ENCODE data around the gene ITSN1. TPM values are rescaled to one million over a fixed set of nuclear protein-coding genes. Genes with fewer than 3 reads are reported as not detected.

The ITSN1 gene
- total and polyA plus RNA-seq, 2 experiments from 2014 or later, result 77.9 to 95.7 TPM

GRCh38 chr21:33831962-33832659, 189.8 kb downstream of the ITSN1 start:
- no peak overlapping the region for H3K4me3 Mint-ChIP-seq
- H3K27ac ChIP-seq (ENCODE audit: low read depth), result no peak overlapping the region
- H3K4me3 ChIP-seq, result no peak overlapping the region
- H3K27me3 ChIP-seq (ENCODE audit: insufficient read depth), result no peaks in the 10 kb centered on the region
- H3K27ac Mint-ChIP-seq, result peak overlapping the region; percentile 46
- no peaks in the 10 kb centered on the region for H3K9me2 ChIP-seq (ENCODE audit: insufficient read depth)
- no peak for DNase-seq (ENCODE audit: low spot score)
- 0 out of 2 replicates have a peak, but pooled peaks cover 6% of the 10 kb centered on the region for H3F3A ChIP-seq (replicated peaks; ENCODE audit: low read depth)
- H3K27me3 Mint-ChIP-seq (ENCODE audit: insufficient read depth, low read depth, poor library complexity), result peaks cover 4% of the 10 kb centered on the region
- H3K4me1 ChIP-seq (ENCODE audit: insufficient read depth), result no peaks in the 10 kb centered on the region
- no peaks in the 10 kb centered on the region for H3K9me3 Mint-ChIP-seq
- H3K79me2 ChIP-seq (replicated peaks; ENCODE audit: insufficient read depth), result no peaks in the 10 kb centered on the region
- no peak overlapping the region for H3K4me2 ChIP-seq
- no peaks in the 10 kb centered on the region; the same call in 1 of the 2 replicates for H4K20me1 ChIP-seq (replicated peaks; ENCODE audit: insufficient read depth)
- H3K36me3 Mint-ChIP-seq (ENCODE audit: low read depth), result peaks cover 39% of the 10 kb centered on the region
- ATAC-seq, result no peak; the same call in 2 of the 3 replicates
- no peak for TF ChIP-seq ZNF331 (CRISPR knock-in tag; IDR thresholded peaks at IDR 0.05; ENCODE audit: low read depth)
- H3K36me3 ChIP-seq (ENCODE audit: insufficient read depth), result no peaks in the 10 kb centered on the region; the same call in none of the 2 replicates
- H3K4me1 Mint-ChIP-seq, result no peaks in the 10 kb centered on the region
- no peak overlapping the region for H2AFZ ChIP-seq

- ATAC-seq, result peak; percentile 27; the same call in 1 of the 3 replicates
- Histone ChIP-seq H3K4me2 (no peak overlapping the region), H3K27ac (ENCODE audit: low read depth) (no peak overlapping the region), H3K27me3 (ENCODE audit: insufficient read depth) (no peaks in the 10 kb centered on the region), H4K20me1 (replicated peaks; ENCODE audit: insufficient read depth) (peaks cover 5% of the 10 kb centered on the region; the same call in 1 of the 2 replicates), H3F3A (replicated peaks; ENCODE audit: low read depth) (no peaks in the 10 kb centered on the region), H3K4me1 (ENCODE audit: insufficient read depth) (no peaks in the 10 kb centered on the region), H3K79me2 (replicated peaks; ENCODE audit: insufficient read depth) (no peaks in the 10 kb centered on the region), H3K9me2 (ENCODE audit: insufficient read depth) (no peaks in the 10 kb centered on the region), H2AFZ (no peak overlapping the region), H3K4me3 (no peak overlapping the region), H3K36me3 (ENCODE audit: insufficient read depth) (no peaks in the 10 kb centered on the region; the same call in none of the 2 replicates)
- no peak for DNase-seq (ENCODE audit: low spot score)
- no peak overlapping the region for H3K4me3 Mint-ChIP-seq
- H3K27ac Mint-ChIP-seq, result no peak overlapping the region
- no peaks in the 10 kb centered on the region for H3K4me1 Mint-ChIP-seq
- H3K27me3 Mint-ChIP-seq (ENCODE audit: insufficient read depth, low read depth, poor library complexity), result peaks cover 4% of the 10 kb centered on the region
- no peaks in the 10 kb centered on the region for H3K9me3 Mint-ChIP-seq
- peaks cover 56% of the 10 kb centered on the region for H3K36me3 Mint-ChIP-seq (ENCODE audit: low read depth)
- TF ChIP-seq POLR2AphosphoS5 (IDR thresholded peaks at IDR 0.05; ENCODE audit: low read depth), result no peak
- no peak for TF ChIP-seq ETS1 (IDR thresholded peaks at IDR 0.05)
- TF ChIP-seq, protein P1, sequence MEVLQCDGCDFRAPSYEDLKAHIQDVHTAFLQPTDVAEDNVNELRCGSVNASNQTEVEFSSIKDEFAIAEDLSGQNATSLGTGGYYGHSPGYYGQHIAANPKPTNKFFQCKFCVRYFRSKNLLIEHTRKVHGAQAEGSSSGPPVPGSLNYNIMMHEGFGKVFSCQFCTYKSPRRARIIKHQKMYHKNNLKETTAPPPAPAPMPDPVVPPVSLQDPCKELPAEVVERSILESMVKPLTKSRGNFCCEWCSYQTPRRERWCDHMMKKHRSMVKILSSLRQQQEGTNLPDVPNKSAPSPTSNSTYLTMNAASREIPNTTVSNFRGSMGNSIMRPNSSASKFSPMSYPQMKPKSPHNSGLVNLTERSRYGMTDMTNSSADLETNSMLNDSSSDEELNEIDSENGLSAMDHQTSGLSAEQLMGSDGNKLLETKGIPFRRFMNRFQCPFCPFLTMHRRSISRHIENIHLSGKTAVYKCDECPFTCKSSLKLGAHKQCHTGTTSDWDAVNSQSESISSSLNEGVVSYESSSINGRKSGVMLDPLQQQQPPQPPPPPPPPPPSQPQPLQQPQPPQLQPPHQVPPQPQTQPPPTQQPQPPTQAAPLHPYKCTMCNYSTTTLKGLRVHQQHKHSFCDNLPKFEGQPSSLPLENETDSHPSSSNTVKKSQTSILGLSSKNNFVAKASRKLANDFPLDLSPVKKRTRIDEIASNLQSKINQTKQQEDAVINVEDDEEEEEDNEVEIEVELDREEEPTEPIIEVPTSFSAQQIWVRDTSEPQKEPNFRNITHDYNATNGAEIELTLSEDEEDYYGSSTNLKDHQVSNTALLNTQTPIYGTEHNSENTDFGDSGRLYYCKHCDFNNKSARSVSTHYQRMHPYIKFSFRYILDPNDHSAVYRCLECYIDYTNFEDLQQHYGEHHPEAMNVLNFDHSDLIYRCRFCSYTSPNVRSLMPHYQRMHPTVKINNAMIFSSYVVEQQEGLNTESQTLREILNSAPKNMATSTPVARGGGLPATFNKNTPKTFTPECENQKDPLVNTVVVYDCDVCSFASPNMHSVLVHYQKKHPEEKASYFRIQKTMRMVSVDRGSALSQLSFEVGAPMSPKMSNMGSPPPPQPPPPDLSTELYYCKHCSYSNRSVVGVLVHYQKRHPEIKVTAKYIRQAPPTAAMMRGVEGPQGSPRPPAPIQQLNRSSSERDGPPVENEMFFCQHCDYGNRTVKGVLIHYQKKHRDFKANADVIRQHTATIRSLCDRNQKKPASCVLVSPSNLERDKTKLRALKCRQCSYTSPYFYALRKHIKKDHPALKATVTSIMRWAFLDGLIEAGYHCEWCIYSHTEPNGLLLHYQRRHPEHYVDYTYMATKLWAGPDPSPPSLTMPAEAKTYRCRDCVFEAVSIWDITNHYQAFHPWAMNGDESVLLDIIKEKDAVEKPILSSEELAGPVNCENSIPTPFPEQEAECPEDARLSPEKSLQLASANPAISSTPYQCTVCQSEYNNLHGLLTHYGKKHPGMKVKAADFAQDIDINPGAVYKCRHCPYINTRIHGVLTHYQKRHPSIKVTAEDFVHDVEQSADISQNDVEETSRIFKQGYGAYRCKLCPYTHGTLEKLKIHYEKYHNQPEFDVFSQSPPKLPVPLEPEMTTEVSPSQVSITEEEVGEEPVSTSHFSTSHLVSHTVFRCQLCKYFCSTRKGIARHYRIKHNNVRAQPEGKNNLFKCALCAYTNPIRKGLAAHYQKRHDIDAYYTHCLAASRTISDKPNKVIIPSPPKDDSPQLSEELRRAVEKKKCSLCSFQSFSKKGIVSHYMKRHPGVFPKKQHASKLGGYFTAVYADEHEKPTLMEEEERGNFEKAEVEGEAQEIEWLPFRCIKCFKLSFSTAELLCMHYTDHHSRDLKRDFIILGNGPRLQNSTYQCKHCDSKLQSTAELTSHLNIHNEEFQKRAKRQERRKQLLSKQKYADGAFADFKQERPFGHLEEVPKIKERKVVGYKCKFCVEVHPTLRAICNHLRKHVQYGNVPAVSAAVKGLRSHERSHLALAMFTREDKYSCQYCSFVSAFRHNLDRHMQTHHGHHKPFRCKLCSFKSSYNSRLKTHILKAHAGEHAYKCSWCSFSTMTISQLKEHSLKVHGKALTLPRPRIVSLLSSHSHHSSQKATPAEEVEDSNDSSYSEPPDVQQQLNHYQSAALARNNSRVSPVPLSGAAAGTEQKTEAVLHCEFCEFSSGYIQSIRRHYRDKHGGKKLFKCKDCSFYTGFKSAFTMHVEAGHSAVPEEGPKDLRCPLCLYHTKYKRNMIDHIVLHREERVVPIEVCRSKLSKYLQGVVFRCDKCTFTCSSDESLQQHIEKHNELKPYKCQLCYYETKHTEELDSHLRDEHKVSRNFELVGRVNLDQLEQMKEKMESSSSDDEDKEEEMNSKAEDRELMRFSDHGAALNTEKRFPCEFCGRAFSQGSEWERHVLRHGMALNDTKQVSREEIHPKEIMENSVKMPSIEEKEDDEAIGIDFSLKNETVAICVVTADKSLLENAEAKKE (CRISPR knock-in tag; IDR thresholded peaks at IDR 0.05), result no peak
- no peak for TF ChIP-seq STAT1 (IDR thresholded peaks at IDR 0.05; ENCODE audit: unreplicated experiment)
- TF ChIP-seq, protein P2, sequence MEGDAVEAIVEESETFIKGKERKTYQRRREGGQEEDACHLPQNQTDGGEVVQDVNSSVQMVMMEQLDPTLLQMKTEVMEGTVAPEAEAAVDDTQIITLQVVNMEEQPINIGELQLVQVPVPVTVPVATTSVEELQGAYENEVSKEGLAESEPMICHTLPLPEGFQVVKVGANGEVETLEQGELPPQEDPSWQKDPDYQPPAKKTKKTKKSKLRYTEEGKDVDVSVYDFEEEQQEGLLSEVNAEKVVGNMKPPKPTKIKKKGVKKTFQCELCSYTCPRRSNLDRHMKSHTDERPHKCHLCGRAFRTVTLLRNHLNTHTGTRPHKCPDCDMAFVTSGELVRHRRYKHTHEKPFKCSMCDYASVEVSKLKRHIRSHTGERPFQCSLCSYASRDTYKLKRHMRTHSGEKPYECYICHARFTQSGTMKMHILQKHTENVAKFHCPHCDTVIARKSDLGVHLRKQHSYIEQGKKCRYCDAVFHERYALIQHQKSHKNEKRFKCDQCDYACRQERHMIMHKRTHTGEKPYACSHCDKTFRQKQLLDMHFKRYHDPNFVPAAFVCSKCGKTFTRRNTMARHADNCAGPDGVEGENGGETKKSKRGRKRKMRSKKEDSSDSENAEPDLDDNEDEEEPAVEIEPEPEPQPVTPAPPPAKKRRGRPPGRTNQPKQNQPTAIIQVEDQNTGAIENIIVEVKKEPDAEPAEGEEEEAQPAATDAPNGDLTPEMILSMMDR (conservative IDR thresholded peaks at IDR 0.05; ENCODE audit: low read depth in 2 of 2), result no peak
- TF ChIP-seq CREB1 (CRISPR knock-in tag; IDR thresholded peaks at IDR 0.05; ENCODE audit: low read depth), result no peak
- no peak for TF ChIP-seq ZNF114 (CRISPR knock-in tag; IDR thresholded peaks at IDR 0.05)
- no peak for TF ChIP-seq JUNB (IDR thresholded peaks at IDR 0.05; ENCODE audit: unreplicated experiment)
Observed at GRCh38 chr21:33834801-33835500, 192.7 kb downstream of the ITSN1 start.
